ENCODE results near the gene CCDC60.

DNA sequence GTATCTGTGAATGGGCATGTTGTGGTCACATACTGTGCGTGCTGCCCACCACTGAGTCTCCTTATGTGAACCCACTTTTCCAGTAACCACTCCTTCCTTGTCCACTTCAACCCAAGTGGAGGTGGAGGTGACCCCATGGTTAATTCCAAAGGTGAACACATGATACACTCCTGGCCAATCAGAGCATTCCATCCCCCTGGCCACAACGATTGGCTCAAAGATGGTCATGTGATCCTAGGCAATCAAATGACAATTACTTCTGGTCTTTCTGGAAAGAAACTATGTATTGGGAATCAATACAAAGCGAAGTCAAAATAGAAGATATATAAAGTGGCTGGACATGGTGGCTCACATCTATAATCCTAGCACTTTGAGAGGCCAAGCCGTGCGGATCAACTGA is 20.2 kb upstream of the CCDC60 start:
- TF ChIP-seq, protein P1, sequence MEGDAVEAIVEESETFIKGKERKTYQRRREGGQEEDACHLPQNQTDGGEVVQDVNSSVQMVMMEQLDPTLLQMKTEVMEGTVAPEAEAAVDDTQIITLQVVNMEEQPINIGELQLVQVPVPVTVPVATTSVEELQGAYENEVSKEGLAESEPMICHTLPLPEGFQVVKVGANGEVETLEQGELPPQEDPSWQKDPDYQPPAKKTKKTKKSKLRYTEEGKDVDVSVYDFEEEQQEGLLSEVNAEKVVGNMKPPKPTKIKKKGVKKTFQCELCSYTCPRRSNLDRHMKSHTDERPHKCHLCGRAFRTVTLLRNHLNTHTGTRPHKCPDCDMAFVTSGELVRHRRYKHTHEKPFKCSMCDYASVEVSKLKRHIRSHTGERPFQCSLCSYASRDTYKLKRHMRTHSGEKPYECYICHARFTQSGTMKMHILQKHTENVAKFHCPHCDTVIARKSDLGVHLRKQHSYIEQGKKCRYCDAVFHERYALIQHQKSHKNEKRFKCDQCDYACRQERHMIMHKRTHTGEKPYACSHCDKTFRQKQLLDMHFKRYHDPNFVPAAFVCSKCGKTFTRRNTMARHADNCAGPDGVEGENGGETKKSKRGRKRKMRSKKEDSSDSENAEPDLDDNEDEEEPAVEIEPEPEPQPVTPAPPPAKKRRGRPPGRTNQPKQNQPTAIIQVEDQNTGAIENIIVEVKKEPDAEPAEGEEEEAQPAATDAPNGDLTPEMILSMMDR (conservative IDR thresholded peaks at IDR 0.05) = no peak
- no peak for TF ChIP-seq ZFX (IDR thresholded peaks at IDR 0.05)

All from C4-2B (cell line).